HEK293 (cell line): ENCODE data around the gene OSCP1.

Experiments used
- CTCF ChIA-PET: fragments of 350-600 bp; formaldehyde crosslinking; extraction: SDS; loops from one replicate; lab custom pipeline; 2021; ENCODE audit warnings: antibody characterized with exemption; lab: Yijun Ruan, JAX
- POLR2A ChIA-PET: fragments of 300-600 bp; formaldehyde crosslinking; extraction: SDS; loops from one replicate; lab custom pipeline; 2020; ENCODE audit warnings: antibody characterized with exemption, inconsistent platforms; lab: Yijun Ruan, JAX
- H3K27ac ChIP-seq: fragments of 200-500 bp; sonication (Bioruptor generic); 2 replicates; pipeline ENCODE4 v1.5.1; 2014; ENCODE audit warnings: low read depth, low read length, control low read depth, inconsistent platforms; ENCODE audit errors: extremely low read depth
- H3K36me3 ChIP-seq, 2 experiments: fragments of 200-500 bp in 1 of 2; sonication (Bioruptor generic) in 1 of 2; 1 replicate in 1 of 2; 2 replicates in 1 of 2; pipeline ENCODE4 v1.5.1; 2014 to 2017; ENCODE audit warnings: inconsistent platforms in 2 of 2, low read length in 2 of 2; ENCODE audit not compliant: control insufficient read depth in 2 of 2, insufficient read depth in 1 of 2
- H3K4me1 ChIP-seq: fragments of 200-500 bp; sonication (Bioruptor generic); 2 replicates; pipeline ENCODE4 v1.5.1; 2014; ENCODE audit warnings: mild to moderate bottlenecking, low read length, inconsistent platforms; ENCODE audit not compliant: control insufficient read depth, insufficient read depth
- H3K4me3 ChIP-seq: 2 replicates; pipeline ENCODE4 v1.5.1; 2011; ENCODE audit warnings: low read depth, mild to moderate bottlenecking, control low read depth, low read length, moderate library complexity
- H3K9me3 ChIP-seq: fragments of 200-500 bp; sonication (Bioruptor generic); 2 replicates; pipeline ENCODE4 v1.5.1; 2014; ENCODE audit warnings: low read depth, low read length, inconsistent platforms; ENCODE audit not compliant: control insufficient read depth, insufficient read depth
- BCL11A ChIP-seq: fragments of 450-650 bp; formaldehyde crosslinking; IDR thresholded peaks from 2 replicates; pipeline ENCODE4 v1.5.1; 2016; ENCODE audit warnings: low read depth, missing biosample characterization, missing genetic modification characterization
- BCL6B ChIP-seq: fragments of 450-650 bp; formaldehyde crosslinking; IDR thresholded peaks from 2 replicates; pipeline ENCODE4 v1.5.1; 2017; ENCODE audit warnings: missing biosample characterization, missing genetic modification characterization
- HOXA7 ChIP-seq: sonication (generic); formaldehyde crosslinking; IDR thresholded peaks from 2 replicates; pipeline ENCODE4 v1.8.1; 2022; ENCODE audit warnings: missing genetic modification reagents, borderline replicate concordance
- KLF1 ChIP-seq: fragments of 450-650 bp; formaldehyde crosslinking; IDR thresholded peaks from 2 replicates; pipeline ENCODE4 v1.5.1; 2016; ENCODE audit warnings: missing biosample characterization, missing genetic modification characterization
- OVOL3 ChIP-seq: fragments of 450-650 bp; formaldehyde crosslinking; IDR thresholded peaks from 2 replicates; pipeline ENCODE4 v1.5.1; 2016; ENCODE audit warnings: missing biosample characterization, missing genetic modification characterization
- PBX3 ChIP-seq: sonication (generic); formaldehyde crosslinking; IDR thresholded peaks from 2 replicates; pipeline ENCODE4 v1.8.1; 2022; ENCODE audit warnings: mild to moderate bottlenecking, moderate library complexity, missing genetic modification reagents
- REPIN1 ChIP-seq: fragments of 450-650 bp; formaldehyde crosslinking; IDR thresholded peaks from 2 replicates; pipeline ENCODE4 v1.5.1; 2017; ENCODE audit warnings: missing biosample characterization, missing genetic modification characterization, low read depth
- SCRT1 ChIP-seq: fragments of 450-650 bp; formaldehyde crosslinking; IDR thresholded peaks from 2 replicates; pipeline ENCODE4 v1.5.1; 2016; ENCODE audit warnings: missing biosample characterization, missing genetic modification characterization, borderline replicate concordance
- YY2 ChIP-seq: fragments of 450-650 bp; formaldehyde crosslinking; IDR thresholded peaks from 2 replicates; pipeline ENCODE4 v1.5.1; 2016; ENCODE audit warnings: missing biosample characterization, missing genetic modification characterization
- ZBTB17 ChIP-seq: fragments of 450-650 bp; formaldehyde crosslinking; IDR thresholded peaks from 2 replicates; pipeline ENCODE4 v1.5.1; 2016; ENCODE audit warnings: missing biosample characterization, missing genetic modification characterization
- ZEB2 ChIP-seq: fragments of 450-650 bp; formaldehyde crosslinking; IDR thresholded peaks from 2 replicates; pipeline ENCODE4 v1.5.1; 2016; ENCODE audit warnings: missing biosample characterization, missing genetic modification characterization
- ZFP3 ChIP-seq: fragments of 450-650 bp; formaldehyde crosslinking; IDR thresholded peaks from 2 replicates; pipeline ENCODE4 v1.5.1; 2016; ENCODE audit warnings: low read depth, missing biosample characterization, missing genetic modification characterization
- ZIC2 ChIP-seq: fragments of 450-650 bp; formaldehyde crosslinking; IDR thresholded peaks from 2 replicates; pipeline ENCODE4 v1.5.1; 2016; ENCODE audit warnings: missing biosample characterization, missing genetic modification characterization
- ZNF121 ChIP-seq: fragments of 450-650 bp; formaldehyde crosslinking; IDR thresholded peaks from 2 replicates; pipeline ENCODE4 v1.5.1; 2016; ENCODE audit warnings: missing biosample characterization, missing genetic modification characterization
- ZNF138 ChIP-seq: fragments of 450-650 bp; formaldehyde crosslinking; IDR thresholded peaks from 2 replicates; pipeline ENCODE4 v1.5.1; 2016; ENCODE audit warnings: missing biosample characterization, missing genetic modification characterization, borderline replicate concordance
- ZNF169 ChIP-seq: fragments of 450-650 bp; formaldehyde crosslinking; IDR thresholded peaks from 2 replicates; pipeline ENCODE4 v1.5.1; 2016; ENCODE audit warnings: missing biosample characterization, missing genetic modification characterization
- ZNF274 ChIP-seq, 2 experiments: fragments of 200-500 bp in 1 of 2; fragments of 450-650 bp in 1 of 2; sonication (Bioruptor generic) in 1 of 2; formaldehyde crosslinking in 1 of 2; IDR thresholded peaks; 2 replicates each; pipeline versions ENCODE4 v1.5.1 to v1.6.1; 2014 to 2016; ENCODE audit warnings: borderline replicate concordance in 1 of 2, inconsistent platforms in 1 of 2, low read length in 1 of 2, missing biosample characterization in 1 of 2, missing genetic modification characterization in 1 of 2
- ZNF324 ChIP-seq: fragments of 450-650 bp; formaldehyde crosslinking; IDR thresholded peaks from 2 replicates; pipeline ENCODE4 v1.5.1; 2016; ENCODE audit warnings: missing biosample characterization, missing genetic modification characterization
- ZNF404 ChIP-seq: fragments of 450-650 bp; formaldehyde crosslinking; IDR thresholded peaks from 2 replicates; pipeline ENCODE4 v1.5.1; 2017; ENCODE audit warnings: missing biosample characterization, missing genetic modification characterization
- ZNF518A ChIP-seq: fragments of 450-650 bp; formaldehyde crosslinking; conservative IDR thresholded peaks from 2 replicates; pipeline ENCODE4 v1.5.1; 2016; ENCODE audit warnings: low read depth, missing biosample characterization, missing genetic modification characterization
- ZNF610 ChIP-seq: fragments of 450-650 bp; formaldehyde crosslinking; IDR thresholded peaks from 2 replicates; pipeline ENCODE4 v1.5.1; 2016; ENCODE audit warnings: missing biosample characterization, missing genetic modification characterization, borderline replicate concordance
- ZNF707 ChIP-seq: fragments of 450-650 bp; formaldehyde crosslinking; IDR thresholded peaks from 2 replicates; pipeline ENCODE4 v1.5.1; 2016; ENCODE audit warnings: missing biosample characterization, missing genetic modification characterization
- ZNF76 ChIP-seq: fragments of 450-650 bp; formaldehyde crosslinking; IDR thresholded peaks from 2 replicates; pipeline ENCODE4; 2016; ENCODE audit warnings: low read depth, missing biosample characterization, missing genetic modification characterization, borderline replicate concordance
- ZSCAN4 ChIP-seq: fragments of 450-650 bp; formaldehyde crosslinking; IDR thresholded peaks from 2 replicates; pipeline ENCODE4 v1.5.1; 2017; ENCODE audit warnings: missing biosample characterization, missing genetic modification characterization

The OSCP1 gene

GRCh38 chr1:36455386-36455785 is 5.1 kb upstream of the OSCP1 start:
- Histone ChIP-seq H3K36me3 (peaks cover 5 to 70% of the 10 kb centered on the region in 2 experiments; a peak in 2 of 3 replicates), H3K9me3 (no peaks in the 10 kb centered on the region), H3K4me3 (no peak overlapping the region), H3K27ac (no peak overlapping the region), H3K4me1 (no peaks in the 10 kb centered on the region)
- TF ChIP-seq KLF1, result no peak
- no peak for TF ChIP-seq ZNF76
- no peak for TF ChIP-seq ZIC2
- no peak for TF ChIP-seq ZNF610
- TF ChIP-seq ZEB2, result no peak
- TF ChIP-seq ZNF707 (tag by site-specific recombination), result no peak
- no peak for TF ChIP-seq ZFP3 (tag by site-specific recombination)
- no peak for TF ChIP-seq ZNF274 (IDR thresholded peaks at IDR 0.05; ENCODE audit: low read length)
- no peak for TF ChIP-seq ZNF274 (tag by site-specific recombination; IDR thresholded peaks at IDR 0.05; ENCODE audit: borderline replicate concordance)
- no peak for TF ChIP-seq REPIN1 (tag by site-specific recombination)
- TF ChIP-seq YY2 (tag by site-specific recombination), result no peak
- TF ChIP-seq ZNF518A (tag by site-specific recombination), result no peak
- no peak for TF ChIP-seq HOXA7 (CRISPR knock-in tag)
- TF ChIP-seq ZNF138 (tag by site-specific recombination), result no peak
- no peak for TF ChIP-seq BCL6B (tag by site-specific recombination)
- CTCF ChIA-PET, result interaction anchor here (0.6 kb wide), 1 partner anchor 322 kb away, joined by 3 read pairs; no protein-coding TSS in a partner anchor
- POLR2A ChIA-PET, result interaction anchor here (2.6 kb wide), 1 partner anchor 8 kb away, joined by 10 read pairs; the partner anchor contains the start of gene MRPS15

- POLR2A ChIA-PET, result interaction anchor here (0.6 to 2.6 kb wide), 2 partner anchors 10 to 221 kb away, joined by 4 to 10 read pairs; partner anchors contain the start of gene MRPS15
- Histone ChIP-seq H3K9me3 (no peaks in the 10 kb centered on the region), H3K36me3 (peaks cover 5 to 54% of the 10 kb centered on the region in 2 experiments; a peak in 2 of 3 replicates), H3K4me1 (no peaks in the 10 kb centered on the region), H3K4me3 (no peak overlapping the region), H3K27ac (no peak overlapping the region)
- CTCF ChIA-PET, result interaction anchor here (0.5 to 0.8 kb wide), 3 partner anchors 63 to 1416 kb away, joined by 3 read pairs; no protein-coding TSS in a partner anchor
- TF ChIP-seq PBX3 (CRISPR knock-in tag), result no peak
- no peak for TF ChIP-seq ZNF324 (tag by site-specific recombination)
- no peak for TF ChIP-seq SCRT1 (tag by site-specific recombination)
- no peak for TF ChIP-seq ZNF707 (tag by site-specific recombination)
- TF ChIP-seq ZNF169 (tag by site-specific recombination), result no peak
- no peak for TF ChIP-seq BCL11A
- TF ChIP-seq ZBTB17, result no peak
- no peak for TF ChIP-seq ZNF404 (tag by site-specific recombination)
- TF ChIP-seq ZNF121, result peak; percentile 98
- no peak for TF ChIP-seq ZSCAN4 (tag by site-specific recombination)
- no peak for TF ChIP-seq OVOL3 (tag by site-specific recombination)
Observed at GRCh38 chr1:36453600-36454388, 3.5 kb upstream of the OSCP1 start.
